Measurements from ENCODE around the gene MYO5B. TPM values are rescaled to one million over a fixed set of nuclear protein-coding genes. Genes with fewer than 3 reads are reported as not detected.
"Not testable (repeated sequence)": the region's sequence is repeated elsewhere in the genome, so short reads cannot be mapped to it uniquely, and the experiment has no call there.

The MYO5B gene
- total RNA-seq, 1 experiment from 2014 or later, result 56.7 TPM

DNA sequence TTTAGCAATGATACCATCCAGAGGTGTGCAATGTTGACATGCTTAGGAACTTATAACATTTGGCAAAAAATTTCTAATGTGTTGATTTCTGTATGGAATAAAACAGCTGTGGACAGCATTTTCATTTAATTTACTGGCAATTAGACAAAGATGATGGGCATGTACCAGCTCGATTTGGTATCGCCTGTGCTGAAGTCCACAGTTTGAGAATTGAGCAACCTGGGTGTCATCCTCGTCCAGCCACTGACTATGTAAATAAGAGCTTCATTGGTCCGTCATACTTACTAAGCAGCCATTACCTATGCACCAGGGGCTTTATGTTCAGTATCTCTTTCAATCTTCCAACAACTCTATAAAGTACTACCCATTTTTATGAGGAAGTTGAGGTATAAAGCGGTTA lies 357.1 kb downstream of the MYO5B start:
- BruUV-seq (replicated peaks), result no TSS peak

DNA sequence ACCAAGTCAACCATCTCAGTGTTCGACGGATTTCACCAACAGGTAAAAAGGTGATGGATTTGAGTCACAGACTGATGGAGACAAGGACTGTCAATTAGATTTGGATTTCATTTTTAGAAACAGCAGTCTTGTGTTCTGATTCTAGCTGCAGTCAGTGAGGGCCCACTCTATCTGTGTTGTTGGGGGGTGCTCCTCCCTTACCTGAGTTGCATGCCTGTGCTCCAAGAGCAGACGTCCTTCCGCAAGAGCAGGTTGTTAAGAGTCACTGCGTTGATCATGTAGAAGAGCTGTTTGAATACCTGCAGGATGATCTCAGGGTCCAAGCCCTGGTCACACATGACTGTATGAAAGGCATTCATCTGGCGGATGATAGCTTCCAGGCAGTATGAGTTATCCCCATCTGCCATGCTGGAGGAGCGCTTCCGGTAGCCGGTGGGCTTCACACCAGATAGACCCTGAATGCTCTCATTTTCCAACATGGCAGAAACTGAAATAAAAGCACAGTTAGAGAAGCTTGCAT lies 357.6 kb downstream of the MYO5B start:
- DNase-seq; H3K4me3 Mint-ChIP-seq (ENCODE audit: low read depth, unreplicated experiment); CTCF ChIA-PET; intact Hi-C loops (cut with micrococcal nuclease; ENCODE audit: unreplicated experiment); H3K27ac Mint-ChIP-seq (ENCODE audit: unreplicated experiment); H3K9me3 Mint-ChIP-seq (ENCODE audit: low read depth, unreplicated experiment); H3K27me3 Mint-ChIP-seq (ENCODE audit: unreplicated experiment); BruUV-seq (replicated peaks): not testable (repeated sequence)
- Mint-ChIP-seq H3K36me3 (ENCODE audit: insufficient read depth, unreplicated experiment) (peaks cover 21% of the 10 kb centered on the region), H3K4me1 (ENCODE audit: low read depth, unreplicated experiment) (peaks cover 37% of the 10 kb centered on the region)

More for the DNA sequence above, 357.1 kb downstream of the MYO5B start:
- CTCF ChIA-PET, result no interaction called here
- no peak for DNase-seq
- H3K9me3 Mint-ChIP-seq (ENCODE audit: low read depth, unreplicated experiment), result no peaks in the 10 kb centered on the region
- TF ChIP-seq, protein P1, sequence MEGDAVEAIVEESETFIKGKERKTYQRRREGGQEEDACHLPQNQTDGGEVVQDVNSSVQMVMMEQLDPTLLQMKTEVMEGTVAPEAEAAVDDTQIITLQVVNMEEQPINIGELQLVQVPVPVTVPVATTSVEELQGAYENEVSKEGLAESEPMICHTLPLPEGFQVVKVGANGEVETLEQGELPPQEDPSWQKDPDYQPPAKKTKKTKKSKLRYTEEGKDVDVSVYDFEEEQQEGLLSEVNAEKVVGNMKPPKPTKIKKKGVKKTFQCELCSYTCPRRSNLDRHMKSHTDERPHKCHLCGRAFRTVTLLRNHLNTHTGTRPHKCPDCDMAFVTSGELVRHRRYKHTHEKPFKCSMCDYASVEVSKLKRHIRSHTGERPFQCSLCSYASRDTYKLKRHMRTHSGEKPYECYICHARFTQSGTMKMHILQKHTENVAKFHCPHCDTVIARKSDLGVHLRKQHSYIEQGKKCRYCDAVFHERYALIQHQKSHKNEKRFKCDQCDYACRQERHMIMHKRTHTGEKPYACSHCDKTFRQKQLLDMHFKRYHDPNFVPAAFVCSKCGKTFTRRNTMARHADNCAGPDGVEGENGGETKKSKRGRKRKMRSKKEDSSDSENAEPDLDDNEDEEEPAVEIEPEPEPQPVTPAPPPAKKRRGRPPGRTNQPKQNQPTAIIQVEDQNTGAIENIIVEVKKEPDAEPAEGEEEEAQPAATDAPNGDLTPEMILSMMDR (IDR thresholded peaks at IDR 0.05; ENCODE audit: unreplicated experiment), result no peak
- H3K4me3 Mint-ChIP-seq (ENCODE audit: low read depth, unreplicated experiment), result no peak overlapping the region
- intact Hi-C loops (cut with micrococcal nuclease; ENCODE audit: unreplicated experiment), result no loop called here
- no peaks in the 10 kb centered on the region for H3K27me3 Mint-ChIP-seq (ENCODE audit: unreplicated experiment)
- H3K36me3 Mint-ChIP-seq (ENCODE audit: insufficient read depth, unreplicated experiment), result peaks cover 25% of the 10 kb centered on the region
- no peak overlapping the region for H3K27ac Mint-ChIP-seq (ENCODE audit: unreplicated experiment)
- H3K4me1 Mint-ChIP-seq (ENCODE audit: low read depth, unreplicated experiment), result peaks cover 32% of the 10 kb centered on the region

DNA sequence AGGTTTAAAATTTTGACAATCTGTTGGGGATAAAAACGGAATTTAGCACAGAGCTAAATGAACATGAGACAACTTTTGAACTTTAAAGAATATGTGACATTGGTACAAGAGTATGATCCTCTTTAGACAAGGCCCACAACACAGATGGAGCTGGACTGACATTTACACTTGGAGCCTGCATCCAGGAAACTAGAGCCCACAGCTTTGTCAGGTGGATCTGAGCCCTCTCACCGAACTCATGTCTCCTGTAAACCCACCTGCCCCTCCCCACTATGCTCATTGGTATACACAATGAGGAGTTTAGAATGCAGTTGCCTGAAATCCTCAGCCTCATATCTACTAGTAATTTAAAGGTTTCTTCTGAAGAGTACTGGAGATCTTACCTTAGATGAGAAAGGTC lies 359.5 kb downstream of the MYO5B start:
- peaks cover 30% of the 10 kb centered on the region for H3K36me3 Mint-ChIP-seq (ENCODE audit: insufficient read depth, unreplicated experiment)
- TF ChIP-seq, protein P1 (IDR thresholded peaks at IDR 0.05; ENCODE audit: unreplicated experiment), result no peak
- no peaks in the 10 kb centered on the region for H3K9me3 Mint-ChIP-seq (ENCODE audit: low read depth, unreplicated experiment)
- H3K4me3 Mint-ChIP-seq (ENCODE audit: low read depth, unreplicated experiment), result peak overlapping the region; percentile 25
- CTCF ChIA-PET, result interaction anchor here (1.1 kb wide), 1 partner anchor 23 kb away, joined by 4 read pairs; no protein-coding TSS in a partner anchor
- peaks cover 48% of the 10 kb centered on the region for H3K4me1 Mint-ChIP-seq (ENCODE audit: low read depth, unreplicated experiment)
- DNase-seq, result no peak
- no TSS peak for BruUV-seq (replicated peaks)
- peak overlapping the region; percentile 64 for H3K27ac Mint-ChIP-seq (ENCODE audit: unreplicated experiment)
- no peaks in the 10 kb centered on the region for H3K27me3 Mint-ChIP-seq (ENCODE audit: unreplicated experiment)
- intact Hi-C loops (cut with micrococcal nuclease; ENCODE audit: unreplicated experiment), result loop anchor here (2.0 kb wide), 1 partner anchor 13 kb away; no protein-coding TSS in a partner anchor

DNA sequence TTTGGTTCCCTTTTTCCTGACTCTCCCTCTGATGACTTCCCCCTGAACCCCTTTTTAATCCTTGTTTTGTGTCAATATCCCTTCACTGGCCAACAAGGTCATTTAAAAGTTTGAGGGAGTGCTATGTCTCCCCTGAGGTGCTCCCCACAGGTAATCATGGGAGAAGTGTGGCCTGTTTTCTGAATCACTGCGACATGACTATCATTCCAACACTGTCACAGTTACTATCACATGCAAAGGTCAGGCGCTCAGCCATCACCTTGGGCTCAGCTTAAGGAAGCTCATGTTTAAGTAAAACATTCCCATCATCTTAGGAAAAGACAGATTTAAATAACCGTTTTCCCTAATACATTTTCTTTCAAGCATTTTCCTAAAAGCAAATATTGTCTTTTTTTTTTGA lies 360.7 kb downstream of the MYO5B start:
- TF ChIP-seq, protein P1 (IDR thresholded peaks at IDR 0.05; ENCODE audit: unreplicated experiment), result no peak
- Mint-ChIP-seq H3K27ac (ENCODE audit: unreplicated experiment) (peak overlapping the region; percentile 64), H3K9me3 (ENCODE audit: low read depth, unreplicated experiment) (no peaks in the 10 kb centered on the region), H3K4me3 (ENCODE audit: low read depth, unreplicated experiment) (peak overlapping the region; percentile 25), H3K4me1 (ENCODE audit: low read depth, unreplicated experiment) (peaks cover 48% of the 10 kb centered on the region), H3K27me3 (ENCODE audit: unreplicated experiment) (no peaks in the 10 kb centered on the region), H3K36me3 (ENCODE audit: insufficient read depth, unreplicated experiment) (peaks cover 29% of the 10 kb centered on the region)
- BruUV-seq (replicated peaks), result no TSS peak
- CTCF ChIA-PET, result interaction anchor here (0.6 to 1.6 kb wide), 4 partner anchors 16 to 303 kb away, joined by 3 to 9 read pairs (median 4); no protein-coding TSS in a partner anchor
- intact Hi-C loops (cut with micrococcal nuclease; ENCODE audit: unreplicated experiment), result loop anchor here (2.0 kb wide), 1 partner anchor 15 kb away; no protein-coding TSS in a partner anchor
- DNase-seq, result no peak

DNA sequence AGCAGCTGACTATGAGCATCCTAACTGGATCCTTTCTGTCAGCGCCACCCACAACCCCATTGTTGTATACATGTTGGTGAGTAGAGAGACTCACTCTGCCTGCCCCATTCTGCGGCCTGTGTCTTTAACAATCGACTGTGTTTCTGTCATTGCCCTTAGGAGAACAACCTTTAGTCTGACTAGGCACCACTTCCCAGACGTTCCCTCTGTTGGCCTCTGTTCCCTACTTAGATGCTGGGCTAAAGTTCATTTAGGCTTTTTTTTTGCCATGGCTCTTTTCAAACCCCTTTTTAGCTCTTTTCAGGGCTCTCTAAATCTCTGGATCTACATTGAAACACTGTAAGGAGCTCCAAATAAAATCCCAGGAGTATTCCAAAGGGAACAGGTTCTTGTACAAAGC lies 361.1 kb downstream of the MYO5B start:
- intact Hi-C loops (cut with micrococcal nuclease; ENCODE audit: unreplicated experiment), result loop anchor here (2.0 kb wide), 1 partner anchor 15 kb away; no protein-coding TSS in a partner anchor
- Mint-ChIP-seq H3K27me3 (ENCODE audit: unreplicated experiment) (no peaks in the 10 kb centered on the region), H3K9me3 (ENCODE audit: low read depth, unreplicated experiment) (no peaks in the 10 kb centered on the region), H3K4me3 (ENCODE audit: low read depth, unreplicated experiment) (no peak overlapping the region), H3K4me1 (ENCODE audit: low read depth, unreplicated experiment) (peaks cover 48% of the 10 kb centered on the region), H3K36me3 (ENCODE audit: insufficient read depth, unreplicated experiment) (peaks cover 25% of the 10 kb centered on the region), H3K27ac (ENCODE audit: unreplicated experiment) (peak overlapping the region; percentile 64)
- CTCF ChIA-PET, result interaction anchor here (0.9 to 1.6 kb wide), 2 partner anchors 16 to 25 kb away, joined by 4 to 9 read pairs; no protein-coding TSS in a partner anchor
- no peak for DNase-seq
- TF ChIP-seq, protein P1 (IDR thresholded peaks at IDR 0.05; ENCODE audit: unreplicated experiment), result no peak
- no TSS peak for BruUV-seq (replicated peaks)
